Head of caudate nucleus (tissue), 42 donors: ENCODE data around the gene CASTOR2.
"Not testable (repeated sequence)": the region's sequence is repeated elsewhere in the genome, so short reads cannot be mapped to it uniquely, and the experiment has no call there.

Source experiments
- DNase-seq, 42 donors: peaks; one replicate each; pipeline versions ENCODE4 v3.0.0 to v3.0.0-alpha.2; 2020 to 2021; ENCODE audit warnings: mixed read lengths in 7 of 42
- intact Hi-C: fragments of 100-400 bp; cut with DNase I; formaldehyde crosslinking; loops from one replicate; pipeline ENCODE4 v1.15.0; 2022

CASTOR2 gene

GRCh38 chr7:75045881-75046280 is 81.4 kb downstream of the CASTOR2 start:
- DNase-seq: no peak
- intact Hi-C loops: no loop called here

GRCh38 chr7:75048435-75049379 is 84.2 kb downstream of the CASTOR2 start:
- intact Hi-C loops: no loop called here
- no peak for DNase-seq

GRCh38 chr7:75049817-75050216 is 85.3 kb downstream of the CASTOR2 start:
- no peak for DNase-seq
- intact Hi-C loops: no loop called here

GRCh38 chr7:75050501-75050900 is 86.0 kb downstream of the CASTOR2 start:
- no peak for DNase-seq
- intact Hi-C loops: no loop called here

DNA sequence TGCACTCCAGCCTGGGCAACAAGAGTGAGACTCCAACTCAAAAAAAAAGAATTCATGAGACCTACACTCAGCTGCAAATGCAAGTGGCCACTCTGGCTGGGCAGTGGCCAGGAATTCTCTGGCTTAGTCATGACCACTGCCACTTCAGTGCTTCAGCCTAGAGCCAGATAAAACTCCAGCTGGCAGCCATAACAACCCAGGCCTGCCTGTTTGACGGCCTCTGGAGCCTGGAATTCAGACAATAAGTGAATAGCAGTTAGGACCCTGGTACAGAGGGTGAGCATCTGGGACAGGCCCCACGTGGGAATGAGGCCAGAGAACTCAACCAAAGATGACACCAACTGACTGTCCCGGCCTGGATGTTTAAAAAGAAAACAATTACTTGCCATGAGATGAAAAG is 90.2 kb downstream of the CASTOR2 start:
- intact Hi-C loops: no loop called here
- peak in 41 of 42 donors; percentile 21 to 88 (median 62) for DNase-seq

DNA sequence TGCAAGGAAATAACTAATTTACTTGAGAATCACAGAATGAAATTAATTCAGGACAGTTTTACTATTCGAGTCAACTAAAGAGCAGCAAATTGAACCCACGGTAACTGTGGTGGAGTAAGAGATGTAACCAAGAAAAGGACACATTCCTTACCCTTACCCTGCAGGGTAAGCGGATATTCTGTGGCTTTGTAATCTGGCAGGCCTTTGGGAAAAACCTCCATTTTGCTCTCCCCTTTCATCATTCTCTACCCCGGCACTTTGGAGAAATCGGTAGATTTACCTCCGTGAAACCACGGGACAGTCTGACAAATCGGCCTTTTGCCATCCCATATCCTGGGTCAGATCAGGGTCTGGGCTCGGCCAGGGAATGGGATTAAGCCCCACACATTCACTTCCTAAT is 90.7 kb downstream of the CASTOR2 start:
- intact Hi-C loops: no loop called here
- no peak for DNase-seq

DNA sequence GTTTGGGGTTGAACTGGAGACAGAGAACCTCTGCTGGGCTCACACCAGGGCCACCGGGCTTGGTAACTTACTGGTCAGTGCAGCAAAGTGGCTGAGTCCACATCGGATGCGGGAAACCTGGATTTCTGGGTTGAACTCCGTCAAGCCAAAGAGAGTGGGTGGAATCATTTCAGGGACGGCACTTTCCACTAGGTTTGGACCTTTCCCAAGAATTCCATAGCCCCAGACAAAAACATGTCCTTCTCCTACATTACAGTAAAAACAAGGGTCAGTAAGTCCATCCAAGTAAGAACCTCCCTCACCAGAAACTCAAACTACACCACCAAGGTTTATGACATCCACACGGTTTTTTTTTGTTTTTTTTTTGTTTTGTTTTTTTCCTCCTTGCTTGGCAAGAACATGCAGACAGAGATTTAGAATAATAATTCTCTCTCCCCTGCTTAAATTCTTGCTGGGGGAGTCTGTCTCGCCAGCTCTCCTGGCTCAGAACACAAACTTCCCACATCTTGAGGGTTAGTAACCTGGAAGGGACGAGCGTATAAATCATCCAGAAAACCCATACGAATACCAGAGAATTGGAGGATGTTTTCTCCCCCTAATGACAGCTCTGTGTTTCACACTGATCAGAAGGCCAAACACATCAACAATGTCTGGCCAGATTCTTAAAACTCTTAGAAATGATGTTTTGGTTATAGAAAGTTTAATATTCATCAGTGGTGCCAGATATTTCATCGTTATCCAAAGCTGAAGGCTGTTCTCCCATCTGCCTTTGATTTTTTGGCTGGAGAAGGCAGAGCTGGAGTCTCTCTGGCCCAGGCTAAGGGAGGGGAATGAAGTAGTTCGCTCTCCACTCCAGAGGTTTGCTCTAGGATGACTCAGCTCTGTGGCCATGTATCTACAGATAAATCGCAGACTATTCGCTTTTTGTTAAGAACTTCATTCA is 91.6 kb downstream of the CASTOR2 start:
- DNase-seq: no peak
- intact Hi-C loops: no loop called here

- no peak for DNase-seq
- intact Hi-C loops: no loop called here
These were observed 93.9 kb downstream of the CASTOR2 start for GRCh38 chr7:75058406-75058805.

DNA sequence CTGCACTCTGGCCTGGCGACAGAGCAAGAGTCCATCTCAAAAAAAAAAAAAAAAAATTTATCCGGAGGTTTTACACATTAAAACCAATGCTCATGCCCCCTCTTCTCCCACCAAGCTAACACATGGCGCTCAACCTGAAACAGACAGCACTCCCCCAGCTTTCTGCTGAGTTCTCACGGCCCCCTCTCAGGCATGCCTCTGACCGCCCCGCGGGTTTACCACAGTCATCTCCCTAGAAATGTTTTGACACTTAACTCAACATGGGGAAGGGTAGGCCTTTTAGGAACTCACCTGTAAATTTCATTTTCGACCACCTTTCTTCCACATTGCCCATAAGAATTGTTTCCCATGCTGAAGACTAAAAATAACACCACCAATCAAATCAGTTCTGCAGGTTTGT is 99.8 kb downstream of the CASTOR2 start:
- intact Hi-C loops: no loop called here
- no peak for DNase-seq

DNA sequence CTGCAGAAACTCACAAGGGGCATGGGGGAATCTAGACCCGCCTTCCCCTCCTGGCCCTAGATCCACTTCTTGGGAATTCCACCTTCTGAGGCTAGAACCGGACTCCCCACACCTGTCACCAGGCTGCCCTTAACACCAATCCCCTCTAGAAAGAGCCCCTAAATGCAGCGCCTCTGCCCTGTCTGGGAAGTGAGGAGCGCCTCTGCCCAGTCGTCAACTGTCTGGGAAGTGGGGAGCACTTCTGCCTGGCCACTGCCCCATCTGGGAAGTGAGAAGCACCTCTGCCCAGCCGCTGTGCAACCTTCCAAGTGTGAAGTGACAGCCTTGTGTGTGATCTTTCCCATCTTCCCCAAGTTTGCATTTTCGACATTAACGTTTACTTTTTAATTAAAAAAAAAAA is 100.3 kb downstream of the CASTOR2 start:
- DNase-seq: no peak
- intact Hi-C loops: no loop called here

DNA sequence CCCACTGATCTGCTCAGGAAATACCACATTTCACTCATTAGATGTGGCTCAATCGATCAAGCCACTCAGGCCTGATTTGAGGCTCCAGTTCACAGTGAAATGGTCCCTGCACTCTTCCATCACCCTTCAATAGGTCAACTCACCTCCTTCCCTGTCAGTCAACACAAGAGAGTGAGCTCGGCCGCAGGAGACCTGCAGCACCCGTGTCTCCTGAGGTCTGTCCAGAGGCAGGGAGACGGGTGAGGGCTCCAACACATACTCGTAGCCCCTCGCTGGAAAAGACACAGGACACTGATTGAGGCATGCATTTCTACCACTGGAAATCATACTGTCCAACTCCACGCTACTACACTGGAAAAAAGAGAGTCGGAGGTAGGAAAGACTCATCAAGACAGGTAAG is 102.0 kb downstream of the CASTOR2 start:
- intact Hi-C loops: no loop called here
- DNase-seq: no peak

DNA sequence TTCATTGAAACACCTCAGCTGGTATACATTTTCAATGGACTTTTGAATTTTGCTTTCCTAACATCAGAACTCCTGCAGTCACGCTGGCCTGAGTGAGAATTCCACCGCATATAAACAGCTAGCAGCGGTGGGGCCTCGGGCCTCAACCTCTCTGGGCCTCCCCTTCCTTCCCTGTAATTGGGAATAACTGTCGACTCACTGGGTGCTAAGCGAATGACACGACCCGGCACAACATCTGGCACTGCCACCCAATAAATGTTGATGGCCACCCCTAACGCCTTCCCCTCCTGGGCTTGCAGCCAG is 108.4 kb downstream of the CASTOR2 start:
- intact Hi-C loops: no loop called here
- DNase-seq: peak in 3 of 42 donors; percentile 12 to 30 (median 13)

- intact Hi-C loops: not testable (repeated sequence)
- DNase-seq: peak in 1 of 42 donors; percentile 2
These were observed 109.7 kb downstream of the CASTOR2 start for GRCh38 chr7:75074262-75074641.
